RPMI8226 (cell line): Measurements from ENCODE around the gene RNASEH2B.

ENCODE experiments used
- DNase-seq: peaks from one replicate; pipeline ENCODE4 v3.0.0-alpha.2; 2015

The RNASEH2B gene

DNA sequence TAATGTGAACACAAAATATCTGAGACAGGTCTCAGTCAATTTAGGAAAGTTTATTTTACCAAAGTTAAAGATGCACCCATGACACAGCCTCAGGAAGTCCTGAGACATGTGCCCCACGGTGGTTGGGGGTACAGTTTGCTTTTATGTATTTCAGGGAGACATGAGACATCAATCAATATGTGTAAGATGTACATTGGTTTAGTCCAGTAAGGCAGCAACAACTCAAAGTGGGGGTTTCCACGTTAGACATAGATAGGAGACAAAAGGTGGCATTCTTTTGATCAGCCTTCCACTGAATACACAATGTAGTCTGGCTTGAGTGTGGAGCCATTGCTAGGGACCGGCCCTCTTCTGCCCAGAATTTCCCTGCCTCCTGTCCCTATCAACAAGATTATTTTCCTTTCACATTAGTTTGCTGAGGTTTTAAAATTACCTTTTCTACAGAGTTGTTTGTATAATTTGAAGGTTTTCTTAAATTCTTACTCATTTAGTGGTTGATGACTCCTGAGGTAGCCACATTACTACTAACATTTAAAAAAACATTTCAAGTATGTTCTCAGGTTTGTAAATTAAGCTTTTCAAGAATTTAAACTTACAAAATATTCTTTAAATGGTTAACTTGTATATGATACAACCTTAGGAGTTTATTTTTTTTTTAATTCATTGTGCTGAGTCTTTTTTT lies 33.2 kb downstream of the RNASEH2B start:
- no peak for DNase-seq

DNA sequence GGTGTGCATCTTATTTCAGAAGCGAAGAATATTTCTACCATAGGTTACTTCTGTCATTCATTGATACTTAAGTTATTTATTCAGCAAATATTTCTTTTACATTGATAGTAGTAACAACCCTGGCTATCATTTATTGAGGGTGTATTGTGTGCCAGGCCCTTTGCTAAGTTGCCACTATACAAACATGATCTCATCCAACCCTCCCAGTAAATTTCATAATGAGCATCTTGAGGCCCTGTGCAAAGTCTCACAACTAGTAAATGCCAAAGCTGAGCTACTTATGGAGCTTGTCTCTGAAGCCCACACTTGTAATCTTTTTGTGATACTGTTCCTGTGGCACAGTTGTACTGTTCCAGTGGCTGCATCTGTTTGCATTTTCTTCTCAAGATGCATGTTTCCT lies 36.1 kb downstream of the RNASEH2B start:
- no peak for DNase-seq

DNA sequence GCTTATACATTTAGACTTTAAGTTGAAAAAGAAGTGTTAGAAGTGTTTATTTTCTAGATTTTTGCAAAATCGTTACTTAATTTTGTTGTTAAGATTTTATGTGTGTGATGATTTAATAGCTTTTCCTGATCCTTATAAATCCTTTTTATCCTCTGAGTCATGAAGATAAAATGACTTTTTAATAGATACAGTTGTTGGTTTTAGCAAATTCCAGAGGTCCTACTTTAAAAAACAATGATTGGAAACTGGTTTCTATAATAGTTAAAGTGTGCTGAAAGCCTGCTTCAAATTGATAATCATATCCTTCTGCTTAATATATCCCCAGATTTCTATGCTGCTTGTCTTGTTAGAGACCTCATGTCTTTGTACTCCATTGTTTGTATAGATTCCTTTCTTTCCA lies 39.0 kb downstream of the RNASEH2B start:
- no peak for DNase-seq

DNA sequence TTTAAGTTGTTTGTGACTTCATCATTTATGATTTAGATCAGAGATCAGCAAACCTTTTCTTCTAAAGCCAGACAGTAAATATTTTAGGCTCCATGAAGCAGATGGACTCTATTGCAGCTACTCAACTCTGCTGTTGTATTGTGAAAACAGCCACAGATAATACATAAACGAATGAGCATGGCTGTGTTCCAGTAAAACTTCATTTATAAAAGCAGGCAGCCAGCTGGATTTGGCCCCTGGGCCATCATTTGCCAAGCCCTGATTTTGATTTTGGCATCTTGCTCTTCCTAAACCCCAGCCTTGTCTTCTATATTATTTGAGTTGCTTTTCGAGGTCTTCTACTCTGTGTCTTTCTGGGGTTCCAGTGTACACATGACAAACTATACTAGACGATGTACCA lies 41.3 kb downstream of the RNASEH2B start:
- no peak for DNase-seq

DNA sequence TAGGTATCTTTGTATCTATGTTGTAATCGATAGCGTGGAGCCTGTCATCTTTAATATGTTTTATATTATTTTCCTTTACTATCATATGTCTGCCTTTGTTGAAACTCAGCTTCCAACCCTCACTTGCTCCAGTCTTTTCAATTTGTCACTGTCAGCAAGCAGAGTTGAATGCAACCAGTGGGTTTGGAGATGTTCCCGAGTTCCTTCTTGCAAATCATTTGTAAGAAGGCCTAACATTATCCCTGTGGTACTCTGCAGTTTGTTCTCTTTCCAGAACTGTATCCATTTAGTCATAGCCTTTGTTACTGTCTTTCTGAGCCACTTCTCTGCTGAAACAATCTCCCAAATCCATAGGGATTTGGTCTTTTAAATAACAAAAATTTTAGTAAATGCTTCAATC lies 41.8 kb downstream of the RNASEH2B start:
- no peak for DNase-seq

DNA sequence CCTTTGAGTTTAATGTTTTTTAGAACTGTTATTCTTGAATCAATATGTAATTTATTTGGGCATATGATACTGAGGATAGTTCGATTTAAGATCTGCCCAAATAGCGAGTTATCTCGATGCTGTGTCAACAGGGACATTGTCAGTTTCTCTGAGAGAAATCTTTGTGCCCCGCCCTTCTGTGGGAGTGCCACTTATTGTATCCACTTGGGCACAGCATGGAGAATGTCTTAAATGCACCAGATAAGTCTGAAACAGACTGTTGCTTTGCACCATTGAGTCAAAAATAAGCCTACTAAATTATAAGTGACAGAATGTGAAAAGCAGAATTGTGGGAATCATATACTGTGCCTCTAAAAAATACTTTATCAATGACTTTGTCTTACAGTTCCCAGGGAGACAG lies 45.6 kb downstream of the RNASEH2B start:
- no peak for DNase-seq

DNA sequence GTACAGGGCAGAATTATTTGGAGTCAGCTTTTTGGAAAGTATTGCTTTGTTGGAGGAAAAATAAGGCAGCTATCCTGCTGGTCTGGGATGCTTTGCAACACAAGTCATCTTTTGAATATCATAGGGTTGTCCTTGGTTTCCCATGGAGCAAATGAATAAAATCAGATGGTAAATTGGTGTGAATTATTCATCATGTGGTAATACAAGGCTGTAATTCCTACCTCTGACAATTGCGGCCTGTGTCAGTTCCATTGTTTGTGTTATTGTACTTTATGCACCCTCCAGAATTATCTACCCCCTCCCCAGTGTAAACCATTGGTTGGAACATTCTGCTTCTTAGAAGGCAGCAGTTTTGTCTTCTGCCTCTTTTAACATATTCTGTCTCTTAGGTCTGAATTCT lies 46.2 kb downstream of the RNASEH2B start:
- DNase-seq = no peak

DNA sequence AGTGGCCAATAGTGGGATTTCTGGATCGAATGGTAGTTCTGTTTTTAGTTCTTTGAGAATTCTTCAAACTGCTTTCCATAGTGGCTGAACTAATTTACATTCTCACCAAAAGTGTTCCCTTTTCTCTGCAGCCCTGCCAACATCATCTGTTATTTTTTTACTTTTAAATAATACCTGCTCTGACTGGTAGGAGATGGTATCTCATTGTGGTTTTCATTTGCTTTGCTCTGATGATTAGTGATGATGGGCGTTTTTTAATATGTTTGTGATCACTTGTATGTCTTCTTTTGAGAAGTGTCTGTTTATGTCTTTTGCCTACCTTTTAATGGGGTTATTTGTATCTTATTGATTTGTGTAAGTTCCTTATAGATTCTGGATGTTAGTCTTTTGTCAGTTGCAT lies 48.0 kb downstream of the RNASEH2B start:
- no peak for DNase-seq

DNA sequence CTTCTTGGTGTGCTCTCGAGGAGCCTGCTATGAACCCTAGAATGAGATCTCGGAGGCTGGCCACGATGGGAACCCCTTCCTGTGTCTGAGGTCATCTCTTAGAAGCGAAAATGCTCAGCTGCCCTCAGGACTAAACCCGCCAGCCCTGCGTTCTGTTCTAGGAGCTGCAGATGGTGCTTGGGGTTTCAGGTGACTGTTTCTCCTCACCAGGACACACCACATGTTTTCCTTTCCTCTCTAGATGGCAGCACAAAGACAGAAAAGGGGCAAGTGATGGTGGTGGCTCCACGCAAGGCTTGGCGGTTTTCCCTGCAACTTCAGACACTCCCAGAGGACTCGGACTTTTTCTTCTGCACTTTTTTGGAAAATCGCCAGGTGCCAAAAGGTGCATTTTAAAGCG lies 60.1 kb downstream of the RNASEH2B start:
- DNase-seq = no peak

DNA sequence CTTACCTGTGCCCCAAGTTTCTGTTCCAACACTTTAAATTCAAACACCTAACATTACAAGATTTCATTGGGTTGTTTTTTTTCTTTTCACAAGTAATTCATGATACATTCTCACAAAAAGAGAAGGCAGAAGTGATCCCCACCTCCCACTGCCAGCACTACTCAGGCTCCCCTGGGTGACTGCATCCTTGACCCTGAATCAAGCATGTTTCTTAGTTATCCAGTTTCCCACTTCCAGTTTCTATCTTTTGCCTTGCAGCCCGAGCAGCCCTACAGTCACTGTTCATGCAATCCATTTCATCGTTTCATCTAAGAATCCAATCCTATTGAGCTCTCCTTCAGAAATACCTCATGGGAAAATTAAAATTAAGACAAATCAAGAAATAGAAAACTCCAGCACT lies 61.4 kb downstream of the RNASEH2B start:
- no peak for DNase-seq

DNA sequence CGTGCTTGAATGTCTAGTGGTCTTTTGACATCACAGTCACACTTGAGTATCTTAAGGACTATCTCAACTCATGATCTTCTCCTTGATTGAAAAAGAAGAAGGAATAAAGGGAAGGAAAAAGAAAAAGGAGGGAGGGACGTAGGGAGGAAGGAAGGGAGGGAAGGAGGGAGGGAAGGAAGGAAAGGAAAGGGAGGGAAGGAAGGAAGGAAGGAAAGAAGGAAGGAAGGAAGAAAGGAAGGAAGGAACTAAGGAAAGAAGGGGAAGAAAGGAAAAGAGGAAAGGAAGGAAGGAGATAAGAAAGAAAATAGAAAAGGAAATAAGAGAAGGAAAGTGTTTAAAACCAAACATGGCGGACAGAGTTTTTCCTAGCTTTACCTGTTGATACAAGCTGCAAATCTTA lies 64.7 kb downstream of the RNASEH2B start:
- no peak for DNase-seq

DNA sequence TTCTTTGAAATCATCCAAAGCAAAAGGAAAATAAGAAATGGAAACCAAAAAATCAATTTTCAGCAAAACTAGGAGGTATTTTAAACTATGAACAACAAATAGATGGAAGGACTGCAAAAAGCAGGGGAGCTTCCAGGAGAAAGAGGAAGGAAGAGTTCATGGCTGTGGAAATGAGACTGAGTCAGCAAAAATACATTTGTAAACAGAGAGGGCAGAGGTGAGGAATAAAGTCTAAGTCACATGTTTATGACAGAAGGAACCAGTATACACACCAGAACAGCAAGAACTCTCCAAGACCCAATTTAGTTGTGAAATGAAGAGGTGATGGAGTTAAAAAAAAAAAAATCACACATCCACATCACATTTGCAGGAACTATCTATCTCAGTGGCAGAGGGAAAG lies 69.6 kb downstream of the RNASEH2B start:
- no peak for DNase-seq

DNA sequence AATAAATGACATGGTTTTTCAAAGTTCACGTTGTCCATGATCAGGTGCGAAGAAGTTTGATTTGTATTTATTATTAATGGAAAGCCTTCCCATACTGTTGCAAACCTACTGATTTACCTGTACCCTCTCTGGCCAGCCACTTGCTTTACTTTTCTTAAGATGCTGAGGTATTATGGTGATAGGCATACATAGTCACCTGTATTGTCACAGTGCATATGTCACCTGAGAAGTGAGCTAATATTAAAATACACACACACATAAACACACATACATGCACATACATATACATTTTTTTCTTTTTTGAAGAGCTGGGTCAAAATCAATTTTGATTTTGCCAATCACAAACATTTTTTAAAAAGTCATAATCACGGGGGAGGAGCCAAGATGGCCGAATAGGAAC lies 72.1 kb downstream of the RNASEH2B start:
- no peak for DNase-seq

DNA sequence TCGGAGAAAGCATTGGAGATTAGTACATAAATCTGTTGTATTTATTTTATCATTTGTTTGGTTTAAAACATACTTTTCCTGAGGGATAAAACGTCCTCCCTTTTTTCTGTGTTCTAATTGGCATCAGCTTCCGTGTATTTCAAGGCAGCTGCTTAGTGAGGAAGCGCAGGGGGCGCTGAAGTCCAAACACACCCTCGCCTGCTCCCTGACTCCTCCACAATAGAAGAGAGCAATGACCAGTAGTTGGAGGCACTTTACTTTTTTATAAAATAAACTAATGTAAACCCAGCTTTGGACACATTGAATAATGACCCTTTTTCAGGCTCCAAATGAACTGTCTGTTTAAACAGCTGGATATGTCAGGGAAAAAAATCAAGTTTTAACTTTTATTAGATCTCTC lies 79.9 kb downstream of the RNASEH2B start:
- DNase-seq = no peak

DNA sequence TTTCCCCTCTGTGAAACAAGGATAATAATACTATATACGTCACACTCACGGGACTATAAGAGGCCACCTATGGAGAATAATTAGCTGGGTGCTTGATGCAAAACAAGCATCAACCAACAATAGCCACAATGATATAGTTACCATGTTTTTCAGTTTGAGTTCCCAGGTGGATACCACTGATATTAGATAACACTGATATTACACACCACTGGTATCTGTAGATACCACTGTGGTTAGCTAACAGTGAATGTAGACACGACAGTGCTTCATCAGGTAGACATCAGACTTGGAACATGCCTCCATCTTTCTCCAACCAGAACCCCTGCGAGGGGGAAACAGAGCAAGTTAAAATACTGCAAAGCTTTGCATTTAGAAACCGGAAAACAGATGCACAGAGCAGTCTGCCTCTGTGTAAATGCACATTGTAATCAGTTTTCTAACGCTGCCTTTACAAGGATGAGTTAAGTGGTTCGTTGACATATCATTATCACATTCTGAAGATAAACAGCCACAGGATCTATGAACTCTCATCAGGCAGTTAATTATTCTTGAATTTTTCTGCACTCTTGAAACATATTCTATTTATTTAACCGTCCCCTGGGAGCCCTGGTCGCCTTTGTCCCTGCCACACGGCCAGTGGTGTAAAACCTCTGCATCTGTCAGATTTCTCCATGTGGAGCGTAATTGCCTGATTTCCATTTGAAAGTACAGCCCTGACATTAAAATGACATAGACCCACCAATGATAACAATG lies 80.7 kb downstream of the RNASEH2B start:
- no peak for DNase-seq

DNA sequence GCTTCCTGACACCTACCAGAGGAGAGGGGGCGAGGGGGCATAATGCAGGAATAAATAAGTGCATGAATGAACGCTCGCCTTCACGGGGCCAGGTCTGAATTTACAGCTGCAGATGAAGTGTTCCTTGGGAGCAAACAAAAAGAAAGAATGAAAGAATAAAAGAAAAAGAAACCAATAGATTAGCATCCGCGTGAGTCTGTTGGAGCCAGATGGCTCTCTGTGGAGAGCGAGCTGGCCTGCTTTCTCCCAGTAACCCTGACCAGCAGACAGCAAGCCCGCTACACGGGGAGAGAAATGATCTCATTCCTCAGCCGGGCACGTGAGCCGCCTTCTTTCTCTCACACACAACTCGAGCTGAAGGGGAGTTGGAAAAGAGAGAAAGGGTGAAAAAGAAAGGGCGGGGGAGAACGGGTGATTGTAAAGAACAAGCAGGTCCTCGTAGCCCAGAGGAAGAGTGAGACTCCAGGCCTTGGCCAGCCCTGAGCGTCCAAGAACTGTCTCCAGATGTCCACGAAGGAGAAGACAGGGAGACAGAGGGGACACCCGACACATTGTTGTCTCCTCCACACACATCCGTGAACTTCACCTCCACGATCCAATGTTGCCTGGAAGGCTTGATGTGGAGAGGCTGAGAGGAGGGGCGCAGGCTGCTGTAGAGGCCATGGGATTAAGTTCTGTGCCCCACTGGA lies 81.4 kb downstream of the RNASEH2B start:
- DNase-seq = no peak

DNA sequence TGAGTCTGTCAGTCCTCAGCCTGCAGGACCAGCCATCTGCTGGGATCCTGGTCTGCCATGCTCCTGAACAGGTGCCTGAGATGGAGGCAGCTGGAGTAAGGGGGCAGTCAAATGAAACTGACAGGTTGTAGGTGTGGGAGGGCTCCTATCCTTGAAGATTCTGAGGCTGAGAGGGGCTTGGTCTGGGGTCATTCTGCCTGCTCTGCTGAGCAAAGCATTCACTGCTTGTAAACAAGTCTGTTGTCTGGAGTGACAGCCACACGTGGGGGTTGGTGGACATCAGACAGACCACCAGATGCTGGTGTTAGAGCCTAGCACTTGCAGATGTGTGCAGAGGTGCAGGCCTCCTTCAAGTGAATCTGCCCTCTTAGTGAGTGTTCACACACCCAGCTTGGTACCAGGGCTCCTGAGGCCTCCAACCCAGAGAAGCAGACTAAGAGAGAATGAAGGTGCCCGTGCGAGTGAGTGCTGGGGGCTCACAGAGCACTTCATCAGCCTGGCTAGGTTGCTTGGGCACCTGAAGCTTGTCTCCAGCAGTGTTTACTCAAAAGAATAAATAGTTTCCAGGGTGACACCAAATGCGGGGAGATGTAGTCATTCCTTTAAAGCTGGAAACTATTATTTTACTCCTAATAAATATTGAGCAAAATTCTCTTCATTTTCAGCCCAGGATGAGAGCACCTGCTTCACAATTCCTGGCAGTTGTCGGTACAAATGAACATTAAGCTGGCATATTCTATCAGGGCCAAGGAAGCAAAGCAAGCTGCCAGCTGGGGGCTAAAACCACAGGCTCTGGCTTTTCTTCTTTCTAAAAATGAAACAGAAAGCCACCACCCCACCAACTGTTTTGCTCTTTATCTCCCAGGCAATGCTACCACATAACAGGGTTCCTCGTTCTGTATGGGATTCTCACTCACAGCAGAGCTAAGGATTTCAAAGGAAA lies 82.3 kb downstream of the RNASEH2B start:
- peak; percentile 47 for DNase-seq

DNA sequence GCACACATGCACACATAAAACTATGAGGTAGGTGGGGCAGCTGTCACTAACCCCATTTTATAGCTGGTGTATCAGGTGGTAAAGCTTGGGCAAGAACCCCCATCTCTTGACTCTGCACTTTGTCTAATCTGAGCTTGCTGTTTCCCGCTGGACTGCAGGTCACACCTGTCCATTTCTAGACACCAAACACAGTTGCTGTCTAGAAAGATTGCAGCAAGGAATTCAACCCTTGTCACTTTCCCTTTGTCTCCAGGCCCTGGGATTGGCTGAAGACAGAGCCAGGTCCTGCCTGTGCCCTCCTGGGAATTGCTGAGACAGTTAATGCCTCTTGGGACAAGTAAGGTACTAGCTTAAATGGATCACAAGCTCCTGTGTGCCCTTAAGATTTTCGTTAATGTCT lies 83.8 kb downstream of the RNASEH2B start:
- DNase-seq = no peak

DNA sequence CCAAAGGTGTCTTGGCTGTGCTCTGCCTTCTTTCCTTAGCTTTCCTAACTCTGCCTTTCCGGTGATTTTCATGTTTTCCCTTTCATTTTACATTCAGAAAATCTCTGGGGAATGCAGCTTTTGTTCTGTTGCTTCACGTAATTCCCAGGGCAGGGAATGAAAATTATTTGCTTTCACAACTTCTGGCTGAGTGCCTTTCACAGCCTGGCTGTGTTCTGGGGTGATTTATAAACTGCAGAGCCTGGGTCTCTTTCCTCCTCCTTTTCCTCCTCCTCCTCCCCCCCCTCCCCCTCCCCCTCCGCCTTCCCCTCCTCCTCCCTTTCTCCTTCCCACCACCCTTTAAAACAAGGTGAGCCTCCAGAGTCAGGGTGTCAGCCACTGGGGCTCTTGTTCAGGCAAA lies 84.3 kb downstream of the RNASEH2B start:
- no peak for DNase-seq

DNA sequence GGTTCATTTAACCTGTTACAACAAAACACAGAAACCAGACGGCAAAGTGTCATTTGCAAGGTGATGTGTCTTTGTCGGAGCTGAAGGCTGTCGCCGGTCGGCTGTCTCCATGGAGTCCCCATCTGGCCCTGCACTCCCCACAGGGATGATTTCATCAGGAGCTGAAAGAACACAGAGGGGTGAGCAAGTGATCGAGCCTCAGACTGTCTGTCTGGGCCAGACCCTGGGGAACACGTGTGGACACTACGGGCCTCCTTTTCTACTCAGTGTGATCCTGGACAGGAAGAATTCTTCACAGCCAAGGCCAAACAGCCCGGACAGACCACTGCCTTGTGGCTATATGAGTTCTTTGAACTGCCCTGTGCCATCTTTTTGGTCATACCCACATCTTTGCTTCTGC lies 85.1 kb downstream of the RNASEH2B start:
- DNase-seq = no peak

DNA sequence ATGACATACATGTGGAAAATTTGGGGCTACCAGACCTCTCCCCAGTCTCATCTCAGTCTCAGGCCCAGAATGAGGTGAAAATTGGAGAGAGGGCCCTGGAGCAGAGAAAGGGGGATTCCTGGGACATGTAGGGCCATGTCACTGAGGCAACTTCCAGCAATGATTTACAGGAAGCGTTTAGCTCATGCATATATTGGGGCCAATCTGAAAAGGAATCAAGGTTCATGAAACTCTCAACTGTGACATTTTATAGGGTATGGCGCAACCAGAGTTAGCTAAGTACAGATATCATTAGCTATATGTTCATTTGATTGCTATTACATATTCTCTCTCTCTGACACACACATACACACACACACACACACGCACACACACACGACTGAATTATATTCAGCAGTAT lies 86.3 kb downstream of the RNASEH2B start:
- DNase-seq = no peak

DNA sequence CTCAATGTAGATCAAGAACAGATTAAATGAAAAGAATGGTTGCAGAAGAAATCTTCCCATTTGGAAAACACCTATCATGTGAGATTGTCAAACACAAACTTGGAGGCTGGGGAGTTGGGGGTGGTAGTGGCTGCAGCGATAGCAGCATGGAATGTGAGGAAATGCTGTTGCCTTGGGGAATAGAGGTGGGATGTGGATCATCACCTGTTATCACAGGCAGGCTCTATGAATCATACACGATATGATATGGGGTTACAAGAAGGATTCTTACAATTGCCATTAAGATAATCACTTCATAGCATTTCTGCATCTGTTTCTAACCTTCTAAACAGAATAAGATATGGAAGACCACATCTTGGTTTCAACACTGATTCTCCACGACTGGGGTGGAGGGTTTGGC lies 88.7 kb downstream of the RNASEH2B start:
- DNase-seq = no peak

DNA sequence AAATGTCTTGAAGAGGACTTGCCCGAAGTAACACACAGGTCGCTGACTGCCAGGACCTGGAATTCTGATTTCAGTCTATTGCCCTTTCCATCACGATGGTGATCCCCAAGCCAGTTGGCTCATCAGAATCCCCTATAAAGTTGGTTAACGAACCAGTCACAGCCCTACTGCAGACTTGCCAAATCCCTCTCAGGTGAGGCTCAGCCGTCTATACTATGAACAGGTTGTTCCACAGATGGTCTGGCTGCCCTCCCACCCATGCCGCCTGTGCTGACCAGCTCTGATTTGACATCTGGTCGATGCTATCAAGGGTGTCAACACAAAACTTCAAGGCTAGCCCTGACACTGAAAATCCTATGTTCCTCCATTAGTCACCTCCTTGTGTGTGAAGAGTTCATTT lies 90.0 kb downstream of the RNASEH2B start:
- no peak for DNase-seq
